ENCODE measurements around the gene LRRC14B. TPM values are rescaled to one million over a fixed set of nuclear protein-coding genes. Genes with fewer than 3 reads are reported as not detected.

Gene LRRC14B
- total and polyA plus RNA-seq, 2 experiments from 2014 or later, result not detected

GRCh38 chr5:198516-199196, 7.4 kb downstream of the LRRC14B start (continued):
- TF ChIP-seq, protein P1, sequence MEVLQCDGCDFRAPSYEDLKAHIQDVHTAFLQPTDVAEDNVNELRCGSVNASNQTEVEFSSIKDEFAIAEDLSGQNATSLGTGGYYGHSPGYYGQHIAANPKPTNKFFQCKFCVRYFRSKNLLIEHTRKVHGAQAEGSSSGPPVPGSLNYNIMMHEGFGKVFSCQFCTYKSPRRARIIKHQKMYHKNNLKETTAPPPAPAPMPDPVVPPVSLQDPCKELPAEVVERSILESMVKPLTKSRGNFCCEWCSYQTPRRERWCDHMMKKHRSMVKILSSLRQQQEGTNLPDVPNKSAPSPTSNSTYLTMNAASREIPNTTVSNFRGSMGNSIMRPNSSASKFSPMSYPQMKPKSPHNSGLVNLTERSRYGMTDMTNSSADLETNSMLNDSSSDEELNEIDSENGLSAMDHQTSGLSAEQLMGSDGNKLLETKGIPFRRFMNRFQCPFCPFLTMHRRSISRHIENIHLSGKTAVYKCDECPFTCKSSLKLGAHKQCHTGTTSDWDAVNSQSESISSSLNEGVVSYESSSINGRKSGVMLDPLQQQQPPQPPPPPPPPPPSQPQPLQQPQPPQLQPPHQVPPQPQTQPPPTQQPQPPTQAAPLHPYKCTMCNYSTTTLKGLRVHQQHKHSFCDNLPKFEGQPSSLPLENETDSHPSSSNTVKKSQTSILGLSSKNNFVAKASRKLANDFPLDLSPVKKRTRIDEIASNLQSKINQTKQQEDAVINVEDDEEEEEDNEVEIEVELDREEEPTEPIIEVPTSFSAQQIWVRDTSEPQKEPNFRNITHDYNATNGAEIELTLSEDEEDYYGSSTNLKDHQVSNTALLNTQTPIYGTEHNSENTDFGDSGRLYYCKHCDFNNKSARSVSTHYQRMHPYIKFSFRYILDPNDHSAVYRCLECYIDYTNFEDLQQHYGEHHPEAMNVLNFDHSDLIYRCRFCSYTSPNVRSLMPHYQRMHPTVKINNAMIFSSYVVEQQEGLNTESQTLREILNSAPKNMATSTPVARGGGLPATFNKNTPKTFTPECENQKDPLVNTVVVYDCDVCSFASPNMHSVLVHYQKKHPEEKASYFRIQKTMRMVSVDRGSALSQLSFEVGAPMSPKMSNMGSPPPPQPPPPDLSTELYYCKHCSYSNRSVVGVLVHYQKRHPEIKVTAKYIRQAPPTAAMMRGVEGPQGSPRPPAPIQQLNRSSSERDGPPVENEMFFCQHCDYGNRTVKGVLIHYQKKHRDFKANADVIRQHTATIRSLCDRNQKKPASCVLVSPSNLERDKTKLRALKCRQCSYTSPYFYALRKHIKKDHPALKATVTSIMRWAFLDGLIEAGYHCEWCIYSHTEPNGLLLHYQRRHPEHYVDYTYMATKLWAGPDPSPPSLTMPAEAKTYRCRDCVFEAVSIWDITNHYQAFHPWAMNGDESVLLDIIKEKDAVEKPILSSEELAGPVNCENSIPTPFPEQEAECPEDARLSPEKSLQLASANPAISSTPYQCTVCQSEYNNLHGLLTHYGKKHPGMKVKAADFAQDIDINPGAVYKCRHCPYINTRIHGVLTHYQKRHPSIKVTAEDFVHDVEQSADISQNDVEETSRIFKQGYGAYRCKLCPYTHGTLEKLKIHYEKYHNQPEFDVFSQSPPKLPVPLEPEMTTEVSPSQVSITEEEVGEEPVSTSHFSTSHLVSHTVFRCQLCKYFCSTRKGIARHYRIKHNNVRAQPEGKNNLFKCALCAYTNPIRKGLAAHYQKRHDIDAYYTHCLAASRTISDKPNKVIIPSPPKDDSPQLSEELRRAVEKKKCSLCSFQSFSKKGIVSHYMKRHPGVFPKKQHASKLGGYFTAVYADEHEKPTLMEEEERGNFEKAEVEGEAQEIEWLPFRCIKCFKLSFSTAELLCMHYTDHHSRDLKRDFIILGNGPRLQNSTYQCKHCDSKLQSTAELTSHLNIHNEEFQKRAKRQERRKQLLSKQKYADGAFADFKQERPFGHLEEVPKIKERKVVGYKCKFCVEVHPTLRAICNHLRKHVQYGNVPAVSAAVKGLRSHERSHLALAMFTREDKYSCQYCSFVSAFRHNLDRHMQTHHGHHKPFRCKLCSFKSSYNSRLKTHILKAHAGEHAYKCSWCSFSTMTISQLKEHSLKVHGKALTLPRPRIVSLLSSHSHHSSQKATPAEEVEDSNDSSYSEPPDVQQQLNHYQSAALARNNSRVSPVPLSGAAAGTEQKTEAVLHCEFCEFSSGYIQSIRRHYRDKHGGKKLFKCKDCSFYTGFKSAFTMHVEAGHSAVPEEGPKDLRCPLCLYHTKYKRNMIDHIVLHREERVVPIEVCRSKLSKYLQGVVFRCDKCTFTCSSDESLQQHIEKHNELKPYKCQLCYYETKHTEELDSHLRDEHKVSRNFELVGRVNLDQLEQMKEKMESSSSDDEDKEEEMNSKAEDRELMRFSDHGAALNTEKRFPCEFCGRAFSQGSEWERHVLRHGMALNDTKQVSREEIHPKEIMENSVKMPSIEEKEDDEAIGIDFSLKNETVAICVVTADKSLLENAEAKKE (CRISPR knock-in tag; IDR thresholded peaks at IDR 0.05), result no peak
- TF ChIP-seq STAT1 (IDR thresholded peaks at IDR 0.05; ENCODE audit: unreplicated experiment) (no peak), CREB1 (CRISPR knock-in tag; IDR thresholded peaks at IDR 0.05; ENCODE audit: low read depth) (no peak), JUNB (IDR thresholded peaks at IDR 0.05; ENCODE audit: unreplicated experiment) (no peak), CTCF (conservative IDR thresholded peaks at IDR 0.05; ENCODE audit: low read depth in 2 of 2) (no peak), NANOG (IDR thresholded peaks at IDR 0.05; ENCODE audit: borderline replicate concordance) (no peak), EZH2 (IDR thresholded peaks at IDR 0.05; ENCODE audit: low read depth, unreplicated experiment) (no peak), ZNF114 (CRISPR knock-in tag; IDR thresholded peaks at IDR 0.05) (no peak), POLR2AphosphoS5 (IDR thresholded peaks at IDR 0.05; ENCODE audit: low read depth) (no peak)
- TF ChIP-seq, protein P2, sequence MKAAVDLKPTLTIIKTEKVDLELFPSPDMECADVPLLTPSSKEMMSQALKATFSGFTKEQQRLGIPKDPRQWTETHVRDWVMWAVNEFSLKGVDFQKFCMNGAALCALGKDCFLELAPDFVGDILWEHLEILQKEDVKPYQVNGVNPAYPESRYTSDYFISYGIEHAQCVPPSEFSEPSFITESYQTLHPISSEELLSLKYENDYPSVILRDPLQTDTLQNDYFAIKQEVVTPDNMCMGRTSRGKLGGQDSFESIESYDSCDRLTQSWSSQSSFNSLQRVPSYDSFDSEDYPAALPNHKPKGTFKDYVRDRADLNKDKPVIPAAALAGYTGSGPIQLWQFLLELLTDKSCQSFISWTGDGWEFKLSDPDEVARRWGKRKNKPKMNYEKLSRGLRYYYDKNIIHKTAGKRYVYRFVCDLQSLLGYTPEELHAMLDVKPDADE (IDR thresholded peaks at IDR 0.05), result no peak

Data from GM23338 (cell line).